Stromal cell of bone marrow (primary cell): ENCODE data around the gene WNT16.
"Not testable (repeated sequence)": the region's sequence is repeated elsewhere in the genome, so short reads cannot be mapped to it uniquely, and the experiment has no call there.

Experiments
- DNase-seq: peaks from one replicate; pipeline ENCODE4 v3.0.0-alpha.2; 2012; ENCODE audit warnings: low read depth

Gene WNT16

GRCh38 chr7:121306565-121306964 is 22.2 kb upstream of the WNT16 start:
- no peak for DNase-seq

- no peak for DNase-seq
Measured at GRCh38 chr7:121307021-121307574, 21.7 kb upstream of the WNT16 start.

GRCh38 chr7:121313220-121313792 is 15.5 kb upstream of the WNT16 start:
- peak; percentile 52 for DNase-seq

GRCh38 chr7:121313793-121314676 is 14.8 kb upstream of the WNT16 start:
- peak; percentile 83 for DNase-seq

- not testable (repeated sequence) for DNase-seq
Measured at GRCh38 chr7:121315170-121315569, 13.6 kb upstream of the WNT16 start.

- no peak for DNase-seq
Measured at GRCh38 chr7:121322460-121322859, 6.3 kb upstream of the WNT16 start.

GRCh38 chr7:121323515-121324302 is 5.1 kb upstream of the WNT16 start:
- DNase-seq, result no peak

- no peak for DNase-seq
Measured at GRCh38 chr7:121327671-121328070, 1.1 kb upstream of the WNT16 start.

GRCh38 chr7:121329191-121330052 is 622 bp downstream of the WNT16 start:
- DNase-seq, result no peak

GRCh38 chr7:121330053-121330833 is 1.4 kb downstream of the WNT16 start:
- DNase-seq, result no peak

GRCh38 chr7:121331048-121331447 is 2.2 kb downstream of the WNT16 start:
- DNase-seq, result no peak

- no peak for DNase-seq
Measured at GRCh38 chr7:121331574-121331973, 2.8 kb downstream of the WNT16 start.

- no peak for DNase-seq
Measured at GRCh38 chr7:121334376-121334775, 5.6 kb downstream of the WNT16 start.

- no peak for DNase-seq
Measured at GRCh38 chr7:121334875-121335648, 6.3 kb downstream of the WNT16 start.

GRCh38 chr7:121336579-121336978 is 7.8 kb downstream of the WNT16 start:
- no peak for DNase-seq

GRCh38 chr7:121337398-121337797 is 8.6 kb downstream of the WNT16 start:
- peak; percentile 31 for DNase-seq

- DNase-seq, result no peak
Measured at GRCh38 chr7:121339082-121339481, 10.3 kb downstream of the WNT16 start.

- DNase-seq, result no peak
Measured at GRCh38 chr7:121341933-121342332, 13.1 kb downstream of the WNT16 start.

GRCh38 chr7:121342631-121343030 is 13.8 kb downstream of the WNT16 start:
- no peak for DNase-seq

- no peak for DNase-seq
Measured at GRCh38 chr7:121343302-121343701, 14.5 kb downstream of the WNT16 start.
